T-helper 1 cell treated with Interleukin-12 subunit alpha and Interleukin-12 subunit beta and Interleukin-4 antibody, amounts not matched to agents 30 ng/mL and 1 ng/mL, for 36 hours (primary cell): ENCODE results near the gene DDX23. TPM values are rescaled to one million over a fixed set of nuclear protein-coding genes. Genes with fewer than 3 reads are reported as not detected.

Source experiments
- intact Hi-C: fragments of 100-400 bp; cut with micrococcal nuclease; formaldehyde crosslinking; loops from one replicate; pipeline ENCODE4 v1.15.1; 2024
- total RNA-seq: library from RNA; stranded (reverse); gene quantifications from 2 replicates; pipeline ENCODE4 v1.2.3, GENCODE V29; 2022

Gene DDX23
- total RNA-seq, 1 donor from 2014 or later, result 125 TPM

DNA sequence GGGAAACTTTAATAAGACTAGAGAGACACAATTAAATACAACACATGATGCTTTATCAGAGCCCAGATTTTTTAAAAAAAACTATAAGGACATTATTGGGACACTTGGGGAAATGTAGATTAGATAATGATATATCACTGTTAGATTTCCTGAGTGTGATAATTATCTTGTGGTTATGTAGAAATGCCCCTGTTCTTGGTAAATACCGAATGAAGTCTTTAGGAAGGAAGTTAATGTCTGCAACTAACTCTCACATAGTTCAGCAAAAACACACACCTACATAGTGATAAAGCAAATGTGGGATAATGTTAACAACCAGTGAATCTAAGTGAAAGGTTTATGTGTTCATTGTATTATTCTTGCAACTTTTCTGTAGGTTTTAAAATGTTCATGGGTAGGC, 48.3 kb downstream of the DDX23 start:
- intact Hi-C loops, result no loop called here

DNA sequence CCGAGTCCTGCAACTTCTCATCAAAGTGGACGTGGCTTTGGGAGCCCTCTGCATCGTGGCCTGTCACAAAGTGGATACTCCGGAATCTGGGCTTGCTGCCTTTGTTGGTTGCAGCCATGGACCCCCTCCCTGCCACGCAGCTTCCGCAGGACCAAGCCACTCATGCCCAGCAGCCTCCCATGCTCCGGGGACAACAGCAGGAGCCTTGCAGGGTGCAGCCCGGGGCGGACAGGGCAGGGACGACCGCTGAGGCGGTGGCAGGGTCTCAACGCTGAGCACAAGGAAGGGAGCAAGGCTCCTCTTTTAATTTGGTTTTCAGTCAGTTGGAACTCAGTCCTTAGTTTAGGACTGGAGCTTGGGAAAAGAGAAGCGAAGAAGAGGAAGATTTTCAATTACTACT, 51.0 kb downstream of the DDX23 start:
- intact Hi-C loops, result no loop called here

DNA sequence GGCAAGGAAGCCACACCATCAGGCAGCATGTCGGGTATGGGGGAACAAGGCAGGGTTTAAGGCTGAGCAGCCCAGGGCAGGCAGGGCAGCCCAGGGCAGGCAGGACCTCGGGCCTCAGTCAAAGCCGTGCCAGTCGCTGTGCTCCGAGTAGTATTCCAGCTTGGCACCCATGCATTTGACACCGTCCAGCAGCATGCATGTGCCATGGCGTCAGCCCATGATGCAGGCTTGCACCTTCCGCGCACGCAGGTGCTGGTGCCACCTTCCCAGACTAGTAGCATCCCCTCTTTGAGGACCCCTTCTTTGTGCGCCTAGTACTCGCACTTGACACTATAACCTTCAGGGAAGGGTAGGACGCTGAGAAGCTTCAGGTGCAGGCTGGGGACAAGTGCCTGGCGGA, 51.5 kb downstream of the DDX23 start:
- intact Hi-C loops, result no loop called here

DNA sequence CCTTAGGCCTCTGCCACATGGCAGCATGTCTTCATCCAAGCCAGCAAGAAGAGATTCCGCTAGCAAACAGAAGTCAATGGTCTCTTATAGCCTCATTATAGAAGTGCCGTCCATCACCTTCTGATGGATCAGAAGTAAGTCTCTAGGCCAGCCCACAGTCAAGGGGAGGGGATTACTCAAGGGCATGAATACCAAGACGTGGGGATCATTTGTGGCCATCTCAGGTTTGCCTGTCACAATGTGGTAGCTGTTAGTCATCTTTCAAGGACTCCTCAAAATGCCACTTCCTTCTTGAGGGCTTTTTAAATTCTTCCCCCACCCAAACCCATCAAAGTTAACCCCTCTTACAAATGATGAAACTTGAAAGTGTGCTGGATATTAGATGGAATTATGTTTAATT, 55.0 kb downstream of the DDX23 start:
- intact Hi-C loops, result loop anchor here (1.0 to 2.0 kb wide), 2 partner anchors 18 to 44 kb away; no protein-coding TSS in a partner anchor

DNA sequence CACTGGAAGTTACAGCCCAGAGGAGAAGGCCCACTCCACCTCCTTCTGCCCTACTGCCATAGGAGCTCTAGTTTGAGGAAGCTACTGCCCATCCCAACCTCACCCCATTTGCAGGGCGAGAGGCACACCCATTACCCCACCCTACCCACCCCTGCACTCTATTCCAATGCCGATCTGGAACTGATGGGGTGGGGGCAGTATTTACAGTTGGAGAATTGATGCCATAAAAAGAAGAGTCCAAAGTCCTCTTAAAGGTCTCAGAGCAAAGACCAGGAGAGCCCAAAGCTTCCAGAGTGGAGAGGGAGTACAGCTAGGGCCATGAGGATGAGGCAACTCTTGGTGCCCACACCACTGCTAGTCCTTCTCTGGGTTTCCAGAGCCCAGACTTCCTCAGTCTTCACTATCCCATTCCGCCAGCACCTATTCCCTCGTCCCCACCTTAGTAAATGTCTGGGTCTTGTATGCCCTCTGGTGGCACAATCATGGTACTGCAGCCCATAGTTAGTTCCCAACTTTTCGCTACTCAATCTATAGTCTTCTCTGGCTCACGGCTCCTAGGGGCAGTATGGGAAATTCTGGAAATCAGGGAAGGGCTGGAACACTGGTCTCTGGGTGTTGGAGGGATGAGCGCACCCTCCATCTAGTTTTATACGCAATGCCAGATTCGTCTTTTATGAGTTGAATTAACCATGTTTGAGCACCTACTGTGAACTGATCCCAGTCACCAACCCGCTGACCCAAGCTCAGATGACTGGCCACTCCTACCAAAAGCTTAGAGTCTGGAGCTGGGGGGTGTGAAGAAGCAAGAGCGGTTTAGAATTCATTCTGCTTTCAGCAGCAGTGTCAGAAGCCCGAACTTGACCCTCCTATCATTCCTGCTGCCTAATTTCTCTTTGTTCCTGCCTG, 56.2 kb downstream of the DDX23 start:
- intact Hi-C loops, result loop anchor here (1.0 to 2.0 kb wide), 3 partner anchors 19 to 253 kb away; no protein-coding TSS in a partner anchor

DNA sequence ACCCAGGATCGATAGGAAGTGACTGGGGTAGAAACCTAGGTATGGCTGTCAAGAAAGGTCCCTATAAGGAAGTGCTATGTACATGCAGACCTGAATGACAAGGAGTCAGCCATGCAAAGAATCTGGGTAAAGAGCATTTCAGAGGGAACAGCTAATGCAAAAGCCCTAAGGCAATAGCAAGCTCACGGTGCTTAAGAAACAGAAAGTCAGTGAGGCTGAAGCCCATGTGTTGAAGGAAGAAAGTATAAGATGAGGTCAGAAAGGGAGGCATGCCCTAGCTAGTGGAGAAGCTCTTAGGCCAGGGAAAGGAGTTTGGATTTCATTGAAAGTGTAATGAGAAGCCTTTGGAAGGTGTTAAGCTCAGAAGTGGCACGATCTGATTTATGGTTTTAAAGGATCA, 57.1 kb downstream of the DDX23 start:
- intact Hi-C loops, result loop anchor here (2.0 kb wide), 1 partner anchor 252 kb away; no protein-coding TSS in a partner anchor

DNA sequence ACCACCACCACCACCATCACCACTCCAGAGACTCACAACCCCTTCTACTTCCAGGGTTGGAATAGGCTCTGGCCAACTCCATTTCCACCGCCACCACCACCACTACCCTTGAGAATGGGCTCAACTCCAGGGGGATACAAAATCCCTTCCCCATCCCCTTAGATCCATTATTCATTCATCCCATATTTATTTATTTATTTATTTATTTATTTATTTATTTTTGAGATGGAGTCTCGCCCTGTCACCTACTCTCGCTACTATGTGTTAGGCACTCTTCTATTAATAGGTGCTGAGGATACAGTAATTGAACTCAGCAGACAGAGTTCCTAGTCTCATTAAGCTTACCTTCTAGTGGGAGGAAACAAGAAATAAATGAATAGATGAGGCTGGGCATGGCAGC, 58.3 kb downstream of the DDX23 start:
- intact Hi-C loops, result loop anchor here (2.0 kb wide), 1 partner anchor 251 kb away; no protein-coding TSS in a partner anchor

DNA sequence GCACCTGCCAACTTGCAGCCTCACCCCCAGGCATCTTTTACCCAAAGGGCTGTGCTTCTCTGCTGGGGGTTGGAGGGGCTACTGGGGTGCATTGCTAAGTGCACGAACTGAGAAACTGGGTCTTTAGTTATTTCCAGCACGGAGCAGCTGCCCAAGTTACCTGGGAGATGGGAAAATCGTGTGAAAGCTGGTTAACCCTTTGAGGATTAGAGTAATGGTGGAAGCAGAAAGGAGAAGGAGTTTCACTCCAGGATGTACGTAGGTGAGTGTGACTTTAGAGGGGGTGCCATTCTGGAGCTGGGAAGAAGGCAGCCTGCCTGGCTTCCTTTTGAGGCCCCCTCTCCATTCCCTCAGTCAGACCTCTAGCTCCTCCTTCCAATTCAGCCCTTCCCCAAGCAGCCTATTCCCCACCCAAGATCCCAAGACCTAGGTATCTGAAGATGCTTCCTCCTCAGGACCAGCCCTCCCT, 62.1 kb downstream of the DDX23 start:
- intact Hi-C loops, result no loop called here

DNA sequence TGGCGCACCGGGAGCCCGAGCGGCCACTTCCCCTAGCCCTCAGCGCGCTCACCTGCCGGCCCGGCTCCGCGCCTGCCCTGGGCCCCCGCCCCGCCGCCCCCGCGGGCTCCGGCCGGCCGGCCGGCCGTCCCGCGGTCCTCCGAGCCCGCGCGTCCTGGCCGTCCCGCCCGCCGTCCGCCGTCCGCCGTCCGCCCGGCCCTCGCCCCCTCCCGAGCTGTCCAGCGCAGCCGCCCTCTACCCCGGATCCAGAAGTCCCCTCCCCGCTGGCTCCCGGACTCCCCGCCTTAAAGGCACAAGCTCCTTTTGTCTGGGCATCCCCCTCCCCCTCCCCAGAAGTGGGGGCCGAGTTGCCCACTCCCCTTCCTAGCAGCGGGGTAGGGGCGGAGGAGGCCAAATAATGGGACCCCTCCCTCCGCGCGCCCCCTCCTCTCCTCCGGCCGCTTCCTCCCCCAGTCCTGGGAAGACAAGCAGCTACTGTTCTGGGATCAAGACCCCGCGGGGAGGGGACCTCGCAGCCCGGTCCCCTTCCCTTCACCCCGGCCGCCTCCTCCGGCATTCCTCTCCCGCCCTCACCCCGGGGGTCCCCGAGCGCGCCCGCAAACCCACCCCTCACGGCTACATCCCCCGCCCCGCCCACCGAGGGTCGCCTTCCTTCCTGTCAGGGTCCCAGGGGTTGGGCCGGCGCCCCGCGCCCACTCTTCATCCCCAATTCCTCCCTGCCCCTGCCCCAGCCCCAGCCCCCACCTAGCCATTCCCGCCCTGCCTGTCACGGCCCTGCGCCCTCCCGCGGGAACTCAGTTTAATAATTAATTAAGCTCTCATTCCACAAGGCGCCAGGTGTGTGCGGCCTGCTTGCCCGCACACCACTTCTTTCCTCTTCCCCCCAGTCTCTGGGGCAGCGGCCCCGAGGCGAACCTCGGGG, 62.8 kb downstream of the DDX23 start, which contains the start of gene ADCY6:
ADCY6 (minus strand) TSS at position 236 of the 922 bp plus-strand sequence. CDS start 5,655 bp downstream, outside the sequence.
- intact Hi-C loops, result no loop called here

DNA sequence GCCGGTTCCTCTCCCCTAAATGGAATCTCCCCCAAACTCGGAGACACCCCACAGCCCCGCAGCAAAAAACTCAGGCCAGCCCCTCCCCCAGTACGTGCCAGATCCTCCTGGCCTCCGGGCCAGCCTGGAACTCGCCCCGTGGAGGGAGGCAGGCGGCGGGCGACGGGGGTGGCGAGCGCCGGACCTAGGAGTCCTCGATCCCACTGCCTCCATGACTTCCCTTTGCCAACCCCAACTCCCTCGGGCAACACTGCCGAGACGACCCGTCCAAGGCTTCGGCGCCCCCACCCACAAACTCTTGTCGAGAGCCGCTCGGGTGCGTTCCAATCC, 63.5 kb downstream of the DDX23 start:
- intact Hi-C loops, result no loop called here

DNA sequence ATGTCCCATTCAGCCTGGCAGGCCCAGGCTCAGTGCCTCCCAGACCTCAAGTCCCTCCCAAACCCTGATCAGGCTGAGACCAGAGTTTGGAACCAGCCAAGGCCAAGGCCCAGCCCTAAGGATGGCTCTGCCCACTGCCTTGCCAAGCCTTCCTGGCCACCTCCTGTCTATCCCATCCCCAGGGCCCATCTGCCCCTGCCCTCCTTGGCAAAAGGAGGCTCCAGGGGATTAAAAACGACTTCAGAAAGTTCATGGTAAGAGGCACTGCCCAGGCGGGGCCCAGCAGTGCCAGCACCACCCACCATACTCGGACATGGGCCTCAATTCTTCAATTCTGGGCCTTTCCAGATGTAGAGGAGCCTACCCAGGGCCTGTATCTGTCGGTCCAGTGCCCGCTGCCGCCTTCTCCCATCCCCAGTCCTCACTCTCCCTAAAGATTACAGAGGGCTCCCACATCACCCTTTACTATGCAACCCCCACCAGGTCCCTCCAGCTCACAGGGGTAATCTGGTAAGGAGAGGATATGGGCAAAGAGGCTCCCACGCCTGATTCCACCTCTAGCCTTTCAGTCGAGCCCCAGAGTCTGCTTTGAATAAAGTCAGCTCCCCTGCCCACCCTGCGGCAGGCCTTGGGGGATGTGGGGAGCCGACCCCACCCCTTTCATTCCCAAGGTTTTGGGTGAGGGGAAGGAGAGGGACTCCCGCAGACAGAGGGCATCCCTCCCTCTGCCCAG, 64.0 kb downstream of the DDX23 start:
- intact Hi-C loops, result no loop called here

DNA sequence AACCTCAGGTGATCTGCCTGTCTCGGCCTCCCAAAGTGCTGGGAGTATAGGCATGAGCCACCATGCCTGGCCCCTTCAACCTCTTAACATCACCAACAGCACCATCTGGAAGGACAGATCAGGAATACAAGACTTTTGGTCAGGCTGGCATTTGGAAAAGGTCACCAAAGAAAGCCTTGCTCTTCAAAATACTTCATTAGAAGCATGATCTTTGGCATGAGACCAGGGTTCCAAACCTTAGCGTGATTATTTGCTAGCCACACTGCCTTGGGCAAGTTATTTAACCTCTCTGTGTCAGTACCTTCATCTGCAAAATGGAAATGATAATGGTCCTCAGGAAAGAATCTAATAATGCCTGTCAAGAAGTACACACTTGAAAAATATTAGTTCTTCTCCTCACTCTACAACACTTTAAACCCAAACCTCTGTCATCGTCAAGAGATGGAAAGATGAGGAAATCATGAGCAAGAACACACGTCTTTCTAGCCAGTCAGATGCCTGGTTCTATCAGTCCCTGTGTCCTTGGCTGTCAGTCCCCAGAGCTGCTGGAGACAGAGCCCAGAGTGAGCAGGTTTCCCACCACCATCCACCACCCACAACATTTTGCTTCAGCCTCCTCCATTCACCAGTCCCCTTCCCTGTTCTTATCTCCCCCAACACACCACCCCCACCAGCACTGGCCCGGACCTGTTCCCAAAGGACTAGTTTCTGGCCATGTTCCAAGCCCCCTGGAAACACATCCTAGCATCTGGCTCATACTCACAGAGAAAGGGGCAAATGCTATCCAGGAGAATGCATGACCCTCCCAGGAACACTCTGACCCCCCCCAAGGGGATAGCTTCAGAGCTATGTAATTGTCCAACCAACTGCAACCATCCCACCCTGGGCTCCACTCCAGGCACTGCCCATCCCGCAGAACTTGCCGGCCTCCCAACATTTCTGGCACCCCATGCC, 65.1 kb downstream of the DDX23 start:
- intact Hi-C loops, result no loop called here

DNA sequence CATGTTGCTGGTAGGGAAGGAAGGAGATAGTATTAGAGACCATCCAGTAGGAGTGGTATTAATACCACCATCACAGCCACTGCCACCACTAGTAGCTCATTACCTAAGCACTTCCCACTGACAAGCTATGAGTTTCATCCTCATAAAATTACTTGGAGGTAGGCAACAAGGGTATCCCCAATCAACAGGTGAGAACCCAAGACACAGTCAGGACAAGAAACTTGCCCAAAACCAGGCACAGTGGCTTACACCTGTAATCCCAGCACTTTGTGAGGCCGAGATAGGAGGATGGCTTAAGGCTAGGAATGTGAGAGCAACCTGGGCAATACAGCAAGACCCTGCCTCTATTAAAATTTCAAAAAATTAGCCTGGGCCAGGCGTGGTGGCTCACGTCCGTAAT, 68.5 kb downstream of the DDX23 start:
- intact Hi-C loops, result no loop called here

DNA sequence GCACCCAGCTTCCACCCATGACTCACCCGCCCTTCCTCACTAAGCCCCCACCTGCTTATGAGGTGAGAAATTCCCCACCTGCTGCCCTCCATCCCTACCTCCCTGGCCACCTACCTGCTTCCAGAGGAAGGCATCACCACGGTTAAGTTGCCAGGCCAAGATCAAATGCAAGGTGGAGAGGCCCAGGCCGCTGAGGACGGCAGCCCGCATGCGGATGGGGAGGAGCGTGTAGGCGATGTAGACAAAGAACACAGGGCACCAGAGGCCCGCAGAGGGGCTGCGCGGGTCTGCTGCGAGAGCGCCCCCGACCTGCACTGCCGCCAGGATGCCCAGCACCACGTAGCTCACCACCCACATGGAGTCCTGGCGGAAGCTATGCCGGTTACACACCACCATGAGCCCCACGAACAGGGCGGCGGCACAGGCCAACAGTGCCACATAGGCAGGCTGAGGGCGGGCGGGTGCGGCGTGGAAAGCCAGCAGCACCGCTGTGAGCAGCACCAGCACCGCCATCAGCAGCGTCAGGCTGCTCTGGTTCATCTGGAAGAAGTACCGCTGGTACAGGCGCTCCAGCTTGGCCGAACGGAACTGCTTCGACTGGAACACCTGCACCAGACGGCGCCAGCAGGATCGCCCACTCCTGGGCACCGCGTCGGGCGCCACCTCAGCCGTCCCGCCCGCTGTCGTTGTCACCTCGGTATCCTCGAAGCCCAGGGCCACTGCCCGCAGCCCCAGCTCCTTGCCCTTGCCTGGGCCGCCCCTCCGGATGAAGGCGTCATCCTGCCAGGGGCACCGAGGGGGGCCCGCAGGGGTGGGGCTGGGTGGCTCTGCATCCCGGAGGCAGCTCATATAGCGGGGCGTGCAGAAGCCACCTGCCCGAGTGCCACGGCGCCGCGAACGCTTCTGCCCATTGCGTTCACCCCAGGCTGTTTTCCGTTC, 69.2 kb downstream of the DDX23 start:
- intact Hi-C loops, result no loop called here

DNA sequence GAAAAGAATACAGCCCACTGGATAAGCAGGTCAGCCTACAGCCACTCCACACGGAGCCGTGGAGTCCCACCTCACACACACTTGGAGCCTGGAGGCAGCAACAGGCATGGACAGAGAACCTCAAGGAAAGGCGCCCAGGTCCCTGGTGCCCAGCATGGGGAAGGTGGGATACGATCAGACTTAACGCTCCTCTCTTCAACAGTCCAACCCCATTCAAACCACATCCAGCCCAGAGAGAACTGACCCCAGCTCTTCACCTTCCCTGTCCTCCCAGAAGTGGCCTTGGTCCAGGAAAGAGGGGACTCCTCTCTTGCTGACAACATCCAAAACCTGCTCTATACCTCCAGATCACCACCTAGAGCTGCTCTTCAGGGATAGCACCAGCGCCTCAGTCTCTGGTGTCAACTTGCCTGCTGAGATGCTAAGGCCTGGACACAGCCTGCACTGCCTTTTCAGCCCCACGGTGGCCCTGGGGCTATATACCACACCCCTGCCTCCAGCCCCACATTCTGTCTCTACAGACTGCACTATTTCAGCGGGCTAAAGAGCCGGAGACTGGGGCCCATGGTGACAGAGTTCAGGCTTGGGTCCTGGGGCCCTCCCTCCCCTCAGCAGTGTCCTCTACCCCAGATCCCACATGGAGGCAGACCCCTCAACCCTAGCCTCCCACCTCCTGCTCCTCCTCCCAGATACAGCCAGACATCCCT, 70.1 kb downstream of the DDX23 start:
- intact Hi-C loops, result no loop called here

DNA sequence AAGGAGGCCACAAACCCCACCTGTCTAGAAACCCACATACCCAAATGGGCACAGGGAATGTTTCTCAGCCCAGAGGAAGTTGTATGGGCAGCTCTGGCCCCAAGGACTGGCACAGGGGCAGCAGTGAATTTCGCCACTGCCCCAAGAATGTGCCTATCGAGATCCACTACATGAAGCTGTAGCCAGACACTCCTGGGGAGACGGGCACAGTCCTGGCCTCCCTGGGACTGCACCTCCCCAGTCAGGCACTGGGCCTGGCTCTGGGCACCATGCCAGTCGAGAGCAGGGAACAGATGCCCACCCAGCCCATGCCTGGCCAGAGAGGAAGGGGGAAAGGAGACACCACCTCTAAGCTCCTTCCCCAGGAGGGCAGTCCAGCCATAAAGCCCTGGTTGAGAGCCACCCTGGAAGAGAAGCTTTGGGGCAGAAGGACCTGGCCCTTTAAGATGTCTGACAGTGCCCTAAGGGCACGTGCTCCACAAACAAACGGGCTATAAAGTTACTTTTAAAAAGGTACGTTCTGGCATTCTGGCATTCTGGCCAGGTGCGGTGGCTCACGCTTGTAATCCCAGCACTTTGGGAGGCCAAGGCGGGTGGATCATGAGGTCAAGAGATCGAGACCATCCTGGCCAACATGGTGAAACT, 71.5 kb downstream of the DDX23 start:
- intact Hi-C loops, result no loop called here

DNA sequence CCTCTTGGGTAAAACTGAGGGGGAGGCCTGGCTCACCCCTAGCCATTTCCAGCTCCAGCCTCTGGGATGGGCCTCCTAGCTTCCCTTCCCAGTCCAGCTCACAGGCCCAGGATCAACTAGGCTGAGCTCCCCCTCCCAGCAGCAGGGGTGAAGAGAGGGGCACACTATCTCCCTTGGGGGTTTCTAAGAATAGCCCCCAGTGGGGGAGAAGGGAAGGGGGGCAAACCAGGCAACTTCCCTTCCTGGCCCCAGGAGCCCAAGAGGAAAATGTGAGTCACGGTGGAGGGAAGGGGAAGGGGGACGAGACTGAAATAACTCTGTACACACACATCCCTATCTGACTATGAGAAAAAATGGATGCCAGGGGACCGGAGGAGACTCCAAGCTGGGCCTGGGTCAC, 72.1 kb downstream of the DDX23 start:
- intact Hi-C loops, result no loop called here
